BJ (cell line): Measurements from ENCODE around the gene PDE6D. TPM values are rescaled to one million over a fixed set of nuclear protein-coding genes. Genes with fewer than 3 reads are reported as not detected.

Experiments used
- CTCF ChIA-PET: fragments of 350-600 bp; formaldehyde crosslinking; extraction: SDS; loops from one replicate; lab custom pipeline; 2021; ENCODE audit warnings: antibody characterized with exemption, inconsistent platforms; lab: Yijun Ruan, JAX
- POLR2A ChIA-PET: fragments of 300-600 bp; sonication (Branson Sonifier 250); formaldehyde crosslinking; extraction: SDS; loops from one replicate; lab custom pipeline; 2021; ENCODE audit warnings: antibody characterized with exemption; lab: Charles Lee
- DNase-seq: peaks from one replicate; pipeline ENCODE4 v3.0.0-alpha.2; 2011; ENCODE audit warnings: low read depth
- H3K27me3 ChIP-seq: 2 replicates; pipeline ENCODE4 v1.6.0; 2011; ENCODE audit warnings: low read length; ENCODE audit not compliant: control insufficient read depth, insufficient read depth
- H3K36me3 ChIP-seq: 2 replicates; pipeline ENCODE4 v1.5.1; 2011; ENCODE audit warnings: low read length; ENCODE audit not compliant: control insufficient read depth, insufficient read depth
- H3K4me3 ChIP-seq: 2 replicates; pipeline ENCODE4 v1.5.1; 2011; ENCODE audit warnings: low read depth, mild to moderate bottlenecking, control low read depth, low read length
- polyA minus RNA-seq: library from RNA; depleted of rRNA, polyadenylated mRNA; stranded (reverse); fragments of >200 nt; gene quantifications from 2 replicates; pipeline ENCODE4 v1.2.3, GENCODE V29; 2011; rRNA and poly(A)+ RNA removed
- polyA plus RNA-seq: library from polyadenylated mRNA; depleted of rRNA; stranded (reverse); fragments of >200 nt; gene quantifications from 2 replicates; pipeline ENCODE4 v1.2.3, GENCODE V29; 2011; rRNA removed
- TF ChIP-seq, protein P1 (sequence below): IDR thresholded peaks from 2 replicates; pipeline ENCODE4 v1.5.1; 2011; ENCODE audit warnings: low read depth, mild to moderate bottlenecking, control low read depth, inconsistent platforms, low read length, moderate library complexity; ENCODE audit not compliant: insufficient read depth

PDE6D gene
- polyA plus RNA-seq: 28.7 and 35.1 TPM in 2 replicates
- 6.1 and 10.1 TPM in 2 replicates for polyA minus RNA-seq

DNA sequence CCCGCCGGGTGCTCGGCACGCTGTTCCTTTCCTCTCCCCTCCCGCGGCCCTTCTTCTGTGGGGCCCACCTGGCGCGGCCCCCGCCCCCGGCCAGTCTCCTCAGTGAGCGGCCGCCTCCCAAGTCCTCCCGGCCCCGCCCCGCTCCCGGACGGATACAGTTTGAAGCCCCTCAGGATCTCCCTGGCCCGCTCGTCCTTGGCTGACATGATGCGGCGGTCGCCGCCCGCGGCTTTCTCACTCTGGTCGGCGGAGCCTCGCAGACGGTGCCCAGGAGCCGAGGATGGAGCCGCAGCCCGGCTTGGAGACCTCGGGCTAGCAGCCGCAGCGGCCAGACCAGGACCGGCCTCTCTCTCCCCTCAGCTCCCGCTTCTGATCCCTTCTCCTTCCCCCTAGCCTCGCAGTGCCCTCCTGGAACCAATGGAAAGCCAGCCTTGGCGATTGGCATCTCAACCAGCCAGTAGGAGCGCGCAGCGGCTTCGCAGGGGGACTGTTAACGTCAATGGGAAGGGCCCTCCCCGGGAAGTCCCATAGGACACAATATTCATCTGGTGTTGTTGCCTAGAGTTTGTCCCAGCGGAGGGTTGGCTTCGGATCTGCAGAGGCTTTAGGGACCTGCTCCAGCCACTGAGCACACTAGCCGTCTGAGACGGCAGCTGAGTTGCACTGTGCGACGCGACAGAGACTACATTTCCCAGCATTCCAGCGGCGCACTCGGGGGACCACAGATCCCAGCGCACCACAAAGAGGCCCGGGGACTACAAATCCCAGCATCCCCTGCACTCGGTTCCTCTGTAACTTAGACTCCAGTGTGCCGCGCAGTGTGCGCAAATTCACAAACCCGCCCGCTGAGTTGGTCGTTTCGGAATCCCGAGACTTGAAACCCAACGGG is at the start of gene PDE6D:
TSS of gene PDE6D (minus strand) at position 374 of the 889 bp plus-strand sequence. CDS start at position 206, 168 bp downstream.
- TF ChIP-seq, protein P1, sequence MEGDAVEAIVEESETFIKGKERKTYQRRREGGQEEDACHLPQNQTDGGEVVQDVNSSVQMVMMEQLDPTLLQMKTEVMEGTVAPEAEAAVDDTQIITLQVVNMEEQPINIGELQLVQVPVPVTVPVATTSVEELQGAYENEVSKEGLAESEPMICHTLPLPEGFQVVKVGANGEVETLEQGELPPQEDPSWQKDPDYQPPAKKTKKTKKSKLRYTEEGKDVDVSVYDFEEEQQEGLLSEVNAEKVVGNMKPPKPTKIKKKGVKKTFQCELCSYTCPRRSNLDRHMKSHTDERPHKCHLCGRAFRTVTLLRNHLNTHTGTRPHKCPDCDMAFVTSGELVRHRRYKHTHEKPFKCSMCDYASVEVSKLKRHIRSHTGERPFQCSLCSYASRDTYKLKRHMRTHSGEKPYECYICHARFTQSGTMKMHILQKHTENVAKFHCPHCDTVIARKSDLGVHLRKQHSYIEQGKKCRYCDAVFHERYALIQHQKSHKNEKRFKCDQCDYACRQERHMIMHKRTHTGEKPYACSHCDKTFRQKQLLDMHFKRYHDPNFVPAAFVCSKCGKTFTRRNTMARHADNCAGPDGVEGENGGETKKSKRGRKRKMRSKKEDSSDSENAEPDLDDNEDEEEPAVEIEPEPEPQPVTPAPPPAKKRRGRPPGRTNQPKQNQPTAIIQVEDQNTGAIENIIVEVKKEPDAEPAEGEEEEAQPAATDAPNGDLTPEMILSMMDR: no peak
- Histone ChIP-seq H3K4me3 (peak within 1 kb of the TSS; percentile 81), H3K27me3 (no peaks in the 10 kb centered on the region), H3K36me3 (no peaks in the 10 kb centered on the region)
- CTCF ChIA-PET: interaction anchor here (0.6 to 1.0 kb wide), 3 partner anchors 66 to 120 kb away, joined by 3 read pairs; no protein-coding TSS in a partner anchor
- POLR2A ChIA-PET: interaction anchor here (0.6 kb wide), 1 partner anchor 700 kb away, joined by 3 read pairs; no protein-coding TSS in a partner anchor
- DNase-seq: peak; percentile 93

DNA sequence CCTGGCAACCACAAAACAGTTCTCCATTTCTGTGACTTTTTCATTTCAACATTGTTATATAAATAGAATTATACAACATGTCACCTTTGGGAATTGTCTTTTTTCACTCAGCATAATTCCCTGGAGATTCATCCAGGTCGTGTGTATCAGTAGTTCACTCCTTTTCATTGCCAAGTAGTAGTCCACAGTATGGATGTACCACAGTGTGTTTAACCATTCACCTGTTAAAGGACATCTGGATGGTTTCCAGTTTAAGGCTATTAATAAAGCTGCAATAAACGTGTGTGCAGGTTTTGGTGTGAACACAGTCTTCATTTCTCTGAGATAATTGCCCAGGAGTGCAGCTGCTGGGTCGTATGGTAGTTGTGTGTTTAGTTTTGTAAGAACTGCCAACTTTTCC is 40.8 kb upstream of the PDE6D start:
- H3K4me3 ChIP-seq: no peak overlapping the region
- ChIA-PET CTCF (interaction anchor here (1.0 to 1.6 kb wide), 3 partner anchors 11 to 30 kb away, joined by 3 to 5 read pairs (median 4); no protein-coding TSS in a partner anchor), POLR2A (no interaction called here)
- H3K36me3 ChIP-seq: no peaks in the 10 kb centered on the region
- TF ChIP-seq, protein P1: no peak
- DNase-seq: no peak
- H3K27me3 ChIP-seq: peaks cover 6% of the 10 kb centered on the region; the same call in 1 of the 2 replicates

DNA sequence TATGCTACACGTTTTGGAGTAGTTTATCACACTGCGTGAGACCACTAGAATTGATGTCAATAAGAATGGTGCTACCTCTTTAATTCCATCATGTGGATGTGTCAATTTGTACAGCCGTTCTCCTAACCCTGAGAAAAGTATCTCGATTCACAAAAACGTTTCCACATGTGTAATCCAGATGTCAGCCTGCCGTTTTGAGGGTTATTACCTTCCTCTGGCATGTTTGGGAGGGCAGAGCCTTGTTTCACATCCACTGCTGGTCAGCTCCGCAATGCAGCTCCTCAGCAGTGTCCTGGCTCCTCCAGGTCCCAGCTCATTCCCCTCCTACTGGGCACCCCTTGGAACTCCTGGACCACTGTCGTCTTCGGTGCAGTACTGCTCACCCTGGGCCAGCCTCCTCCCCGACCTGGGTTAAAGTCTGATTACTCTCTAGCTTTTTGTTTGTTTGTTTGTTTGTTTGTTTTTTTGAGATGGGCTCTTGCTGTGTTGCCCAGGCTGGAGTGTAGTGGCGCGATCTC is 39.8 kb upstream of the PDE6D start:
- no peaks in the 10 kb centered on the region for H3K36me3 ChIP-seq
- TF ChIP-seq, protein P1: no peak
- POLR2A ChIA-PET: no interaction called here
- CTCF ChIA-PET: interaction anchor here (0.6 to 1.6 kb wide), 4 partner anchors 10 to 630 kb away, joined by 3 to 5 read pairs (median 4); no protein-coding TSS in a partner anchor
- peaks cover 6% of the 10 kb centered on the region; the same call in 1 of the 2 replicates for H3K27me3 ChIP-seq
- no peak overlapping the region for H3K4me3 ChIP-seq
- DNase-seq: no peak

DNA sequence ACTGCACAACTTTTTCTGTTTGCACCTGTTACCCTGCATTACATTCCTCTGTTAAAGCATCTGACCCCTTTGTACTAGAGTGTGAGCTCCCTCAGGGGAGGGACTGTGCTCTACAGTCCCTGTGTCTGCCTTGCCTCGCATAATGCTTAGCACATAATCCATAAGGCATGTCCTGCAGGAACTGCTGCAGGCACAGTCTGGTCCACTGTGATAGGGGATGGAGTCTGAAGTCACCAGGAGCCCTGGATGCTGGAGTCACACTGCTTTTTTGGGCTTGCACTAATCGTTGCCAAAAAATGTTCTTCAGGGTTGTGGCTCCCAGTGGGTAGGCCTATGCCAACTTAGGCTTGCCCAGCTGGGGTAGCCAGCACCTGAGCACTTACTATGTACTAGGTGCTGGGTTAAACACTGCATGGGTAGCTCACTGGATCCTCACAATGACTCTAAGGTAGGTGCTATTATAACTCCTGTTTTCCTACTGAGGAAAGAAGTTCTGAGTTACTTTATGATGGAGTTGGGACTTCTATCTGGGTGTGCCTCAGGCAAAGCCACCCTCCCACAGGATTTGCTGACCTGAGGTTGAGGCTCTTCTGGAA is 38.5 kb upstream of the PDE6D start:
- no peak overlapping the region for H3K4me3 ChIP-seq
- H3K27me3 ChIP-seq: peaks cover 6% of the 10 kb centered on the region; the same call in 1 of the 2 replicates
- no peak for DNase-seq
- ChIA-PET POLR2A (no interaction called here), CTCF (interaction anchor here (0.9 kb wide), 1 partner anchor 37 kb away, joined by 3 read pairs; no protein-coding TSS in a partner anchor)
- H3K36me3 ChIP-seq: no peaks in the 10 kb centered on the region
- TF ChIP-seq, protein P1: no peak
